SHP77 treated with DMSO at 0.1 percent for 48 hours (cell line): ENCODE data around the gene ARFIP1.

Experiments used
- DNase-seq: peaks from one replicate; lab custom pipeline; 2025; lab: John Stamatoyannopoulos, UW

The ARFIP1 gene

GRCh38 chr4:152961014-152961772 is 181.4 kb downstream of the ARFIP1 start:
- no peak for DNase-seq

GRCh38 chr4:152961773-152962115 is 182.0 kb downstream of the ARFIP1 start:
- DNase-seq, result no peak
